ENCODE data around the gene FBXW8. TPM values are rescaled to one million over a fixed set of nuclear protein-coding genes. Genes with fewer than 3 reads are reported as not detected.

Gene FBXW8
- total RNA-seq, 4 donors from 2014 or later = 7.8 to 29.9 (median 10.3) TPM

- peaks cover 0 to 16% (median 7%) of the 10 kb centered on the region in 4 donors for H3K4me1 ChIP-seq
- no peak overlapping the region for H3K4me3 ChIP-seq
- no peak overlapping the region for H3K27ac ChIP-seq
- H3K27me3 ChIP-seq = peaks cover 22% of the 10 kb centered on the region
- TF ChIP-seq CTCF (IDR thresholded peaks at IDR 0.05) = no peak
- TF ChIP-seq POLR2A (IDR thresholded peaks at IDR 0.05) = no peak
- TF ChIP-seq EP300 (IDR thresholded peaks at IDR 0.05; ENCODE audit: low read depth) = no peak
- TF ChIP-seq POLR2AphosphoS5 (IDR thresholded peaks at IDR 0.05) = no peak
- DNase-seq = no peak
- 84 to 85% methylated on average over 7 to 19 of the region's 19 CpGs for WGBS, 2 donors (ENCODE audit: low coverage in 1 of 2)
- intact Hi-C loops (cut with DNase I; ENCODE audit: low total_unique reads) = no loop called here
- in situ Hi-C loops (cut with MboI; ENCODE audit: low pct_ligation_motif_present in 1 of 4, low pct_unique_long_range_greater_than_20kb in 1 of 4, low sequenced_read_pairs in 3 of 4) = no loop called here
- no peaks in the 10 kb centered on the region for H3K9me3 ChIP-seq
- H3K36me3 ChIP-seq = peaks cover 0 to 10% (median 2%) of the 10 kb centered on the region in 4 donors
Observed at GRCh38 chr12:117030187-117030900, 119.6 kb downstream of the FBXW8 start.

- H3K4me1 ChIP-seq = peaks cover 0 to 11% (median 5%) of the 10 kb centered on the region in 4 donors
Observed at GRCh38 chr12:117031843-117032592, 121.3 kb downstream of the FBXW8 start.

GRCh38 chr12:117032593-117033381, 122.0 kb downstream of the FBXW8 start:
- H3K4me3 ChIP-seq = no peak overlapping the region
- WGBS, 2 donors (ENCODE audit: low coverage in 1 of 2) = 33 to 37% methylated on average over 1 to 34 of the region's 34 CpGs
- H3K4me1 ChIP-seq = peaks cover 0 to 11% (median 5%) of the 10 kb centered on the region in 4 donors
- H3K9me3 ChIP-seq = no peaks in the 10 kb centered on the region
- intact Hi-C loops (cut with DNase I; ENCODE audit: low total_unique reads) (no loop called here), in situ Hi-C loops (cut with MboI; ENCODE audit: low pct_ligation_motif_present in 1 of 4, low pct_unique_long_range_greater_than_20kb in 1 of 4, low sequenced_read_pairs in 3 of 4) (no loop called here)
- TF ChIP-seq POLR2AphosphoS5 (IDR thresholded peaks at IDR 0.05) (no peak), POLR2A (IDR thresholded peaks at IDR 0.05) (no peak), EP300 (IDR thresholded peaks at IDR 0.05; ENCODE audit: low read depth) (no peak), CTCF (IDR thresholded peaks at IDR 0.05) (no peak)
- H3K27me3 ChIP-seq = peaks cover 26% of the 10 kb centered on the region
- no peak for DNase-seq
- H3K27ac ChIP-seq = no peak overlapping the region
- peaks cover 0 to 10% (median 0%) of the 10 kb centered on the region in 4 donors for H3K36me3 ChIP-seq

More at GRCh38 chr12:117031843-117032592, 121.3 kb downstream of the FBXW8 start:
- WGBS, 2 donors (ENCODE audit: low coverage in 1 of 2) = 78 to 83% methylated on average over 17 of the region's 17 CpGs
- no peak for TF ChIP-seq EP300 (IDR thresholded peaks at IDR 0.05; ENCODE audit: low read depth)
- TF ChIP-seq POLR2A (IDR thresholded peaks at IDR 0.05) = no peak
- TF ChIP-seq POLR2AphosphoS5 (IDR thresholded peaks at IDR 0.05) = no peak
- no peak for TF ChIP-seq CTCF (IDR thresholded peaks at IDR 0.05)
- Histone ChIP-seq H3K27me3 (peaks cover 26% of the 10 kb centered on the region), H3K4me3 (no peak overlapping the region), H3K9me3 (no peaks in the 10 kb centered on the region), H3K27ac (no peak overlapping the region), H3K36me3 (peaks cover 0 to 10% (median 2%) of the 10 kb centered on the region in 4 donors)
- intact Hi-C loops (cut with DNase I; ENCODE audit: low total_unique reads) = no loop called here
- in situ Hi-C loops (cut with MboI; ENCODE audit: low pct_ligation_motif_present in 1 of 4, low pct_unique_long_range_greater_than_20kb in 1 of 4, low sequenced_read_pairs in 3 of 4) = no loop called here
- DNase-seq = no peak

Data from transverse colon (tissue), 4 donors.